MCF 10A (cell line): ENCODE measurements around the gene VPREB3. TPM values are rescaled to one million over a fixed set of nuclear protein-coding genes. Genes with fewer than 3 reads are reported as not detected.

ENCODE experiments used
- BruUV-seq: library from RNA; stranded (reverse); fragments of 400-500 nt; replicated peaks from 2 replicates; lab custom pipeline; 2021; lab: Mats Ljungman, UMichigan
- CTCF ChIA-PET: fragments of 300-600 bp; sonication (Branson Sonifier 250); formaldehyde crosslinking; extraction: SDS; loops from one replicate; lab custom pipeline; 2021; ENCODE audit warnings: antibody characterized with exemption, inconsistent platforms; lab: Yijun Ruan, JAX
- POLR2A ChIA-PET: fragments of 300-600, 350-650 bp; sonication (Branson Sonifier 250); formaldehyde crosslinking; extraction: SDS; loops from one replicate; lab custom pipeline; 2020; ENCODE audit warnings: antibody characterized with exemption, inconsistent platforms; lab: Yijun Ruan, JAX
- DNase-seq: peaks from one replicate; pipeline ENCODE4 v3.0.0-alpha.2; 2018; ENCODE audit not compliant: unreplicated experiment
- H3K27ac Mint-ChIP-seq: one replicate; pipeline ENCODE4 v1.8.0; 2022; ENCODE audit warnings: mild to moderate bottlenecking, low read depth, mixed read lengths; ENCODE audit not compliant: unreplicated experiment
- H3K27me3 Mint-ChIP-seq: one replicate; pipeline ENCODE4 v1.8.0; 2022; ENCODE audit warnings: mixed read lengths; ENCODE audit not compliant: insufficient read depth, unreplicated experiment
- H3K36me3 Mint-ChIP-seq: one replicate; pipeline ENCODE4 v1.8.0; 2022; ENCODE audit warnings: mild to moderate bottlenecking, moderate library complexity, mixed read lengths; ENCODE audit not compliant: insufficient read depth, unreplicated experiment
- H3K4me1 Mint-ChIP-seq: one replicate; pipeline ENCODE4 v1.8.0; 2022; ENCODE audit warnings: mixed read lengths; ENCODE audit not compliant: insufficient read depth, unreplicated experiment
- H3K4me3 Mint-ChIP-seq: one replicate; pipeline ENCODE4 v1.8.0; 2022; ENCODE audit warnings: mild to moderate bottlenecking, moderate library complexity, mixed read lengths; ENCODE audit not compliant: unreplicated experiment
- H3K9me3 Mint-ChIP-seq: one replicate; pipeline ENCODE4 v1.8.0; 2022; ENCODE audit warnings: mixed read lengths; ENCODE audit not compliant: unreplicated experiment
- CTCF ChIP-seq: fragments of 200-600 bp; IDR thresholded peaks from one replicate; pipeline ENCODE4 v1.8.0; 2022; ENCODE audit warnings: antibody characterized with exemption, mild to moderate bottlenecking; ENCODE audit not compliant: unreplicated experiment
- intact Hi-C: fragments of 100-400 bp; cut with micrococcal nuclease; formaldehyde crosslinking; loops from 2 replicates; pipeline ENCODE4 v1.14.1; 2022
- total RNA-seq: library from RNA; stranded (reverse); gene quantifications from 2 replicates; pipeline ENCODE4 v1.2.3, GENCODE V29; 2022

Gene VPREB3
- total RNA-seq, 1 experiment from 2014 or later, result not detected

DNA sequence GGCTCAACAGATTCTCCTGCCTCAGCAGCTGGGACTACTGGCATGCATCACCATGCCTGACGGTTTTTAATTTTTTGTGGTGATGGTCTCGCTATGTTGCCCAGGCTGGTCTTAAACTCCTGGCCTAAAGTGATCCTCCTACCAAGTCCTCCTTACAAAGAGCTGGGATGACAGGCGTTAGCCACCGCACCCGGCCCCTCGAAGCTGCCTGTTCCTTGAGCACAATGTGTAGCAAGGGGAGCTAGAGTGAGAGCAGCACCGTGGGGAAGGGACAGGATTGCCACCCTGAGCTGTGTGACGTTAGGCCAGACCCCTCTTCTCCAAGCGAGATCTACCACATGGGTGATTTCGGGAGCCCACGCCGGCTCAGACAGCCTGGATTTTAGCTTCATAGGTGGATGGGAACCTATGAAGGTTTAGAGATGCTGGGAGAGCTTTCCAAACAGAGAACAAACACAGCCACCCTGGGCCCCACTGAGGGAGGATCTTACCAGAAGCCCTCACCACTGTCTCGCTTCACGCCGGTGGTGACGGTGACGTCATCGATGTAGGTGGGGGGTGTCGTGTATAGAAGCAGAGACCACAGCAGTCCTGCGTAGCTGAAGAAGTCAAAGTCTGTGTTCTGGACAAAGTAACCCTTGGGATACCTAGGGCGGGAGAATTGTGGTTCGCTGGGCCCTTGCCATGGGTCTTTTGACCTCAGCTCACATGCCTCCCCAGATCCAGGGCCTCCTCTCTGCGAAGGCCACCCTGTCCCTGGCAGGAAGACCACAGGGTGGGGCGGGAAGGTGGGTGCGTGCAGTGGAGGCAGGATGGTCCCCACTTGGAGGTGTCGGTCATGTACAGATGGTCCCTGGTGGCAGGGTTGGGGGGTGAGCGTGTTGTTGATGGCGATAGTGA, 40.3 kb downstream of the VPREB3 start:
- no peaks in the 10 kb centered on the region for H3K4me1 Mint-ChIP-seq
- intact Hi-C loops, result no loop called here
- no peaks in the 10 kb centered on the region for H3K9me3 Mint-ChIP-seq
- H3K27me3 Mint-ChIP-seq, result no peaks in the 10 kb centered on the region
- peaks cover 29% of the 10 kb centered on the region for H3K36me3 Mint-ChIP-seq
- H3K4me3 Mint-ChIP-seq, result no peak overlapping the region
- TF ChIP-seq CTCF, result no peak
- no peak overlapping the region for H3K27ac Mint-ChIP-seq
- BruUV-seq, result no TSS peak
- POLR2A ChIA-PET, result interaction anchor here (0.8 kb wide), 1 partner anchor 132 kb away, joined by 3 read pairs; no protein-coding TSS in a partner anchor
- DNase-seq, result no peak
- CTCF ChIA-PET, result interaction anchor here (0.6 to 1.8 kb wide), 4 partner anchors 55 to 1680 kb away, joined by 3 to 11 read pairs (median 4); no protein-coding TSS in a partner anchor

- H3K36me3 Mint-ChIP-seq, result peaks cover 46% of the 10 kb centered on the region
- intact Hi-C loops, result no loop called here
- CTCF ChIA-PET, result interaction anchor here (0.6 to 1.8 kb wide), 4 partner anchors 69 to 173 kb away, joined by 3 to 11 read pairs (median 3); no protein-coding TSS in a partner anchor
Observed at GRCh38 chr22:23712256-23712655, 42.0 kb downstream of the VPREB3 start.

GRCh38 chr22:23709107-23709506, 45.1 kb downstream of the VPREB3 start:
- Mint-ChIP-seq H3K4me3 (no peak overlapping the region), H3K4me1 (peaks cover 4% of the 10 kb centered on the region), H3K9me3 (no peaks in the 10 kb centered on the region), H3K27me3 (no peaks in the 10 kb centered on the region), H3K27ac (no peak overlapping the region), H3K36me3 (peaks cover 61% of the 10 kb centered on the region)
- TF ChIP-seq CTCF, result no peak
- CTCF ChIA-PET, result no interaction called here
- no TSS peak for BruUV-seq
- DNase-seq, result no peak
- intact Hi-C loops, result no loop called here
- POLR2A ChIA-PET, result no interaction called here

More at GRCh38 chr22:23712256-23712655, 42.0 kb downstream of the VPREB3 start:
- no peaks in the 10 kb centered on the region for H3K4me1 Mint-ChIP-seq
- H3K27me3 Mint-ChIP-seq, result no peaks in the 10 kb centered on the region
- no peak overlapping the region for H3K4me3 Mint-ChIP-seq
- BruUV-seq, result no TSS peak
- no peak overlapping the region for H3K27ac Mint-ChIP-seq
- no peaks in the 10 kb centered on the region for H3K9me3 Mint-ChIP-seq
- no peak for TF ChIP-seq CTCF
- no peak for DNase-seq
- POLR2A ChIA-PET, result no interaction called here

- H3K4me1 Mint-ChIP-seq, result peaks cover 7% of the 10 kb centered on the region
- no peak for DNase-seq
- no peaks in the 10 kb centered on the region for H3K27me3 Mint-ChIP-seq
- peak overlapping the region; percentile 27 for H3K27ac Mint-ChIP-seq
- H3K36me3 Mint-ChIP-seq, result peaks cover 69% of the 10 kb centered on the region
- no TSS peak for BruUV-seq
- TF ChIP-seq CTCF, result no peak
- ChIA-PET CTCF (no interaction called here), POLR2A (no interaction called here)
- intact Hi-C loops, result no loop called here
- no peaks in the 10 kb centered on the region for H3K9me3 Mint-ChIP-seq
- H3K4me3 Mint-ChIP-seq, result no peak overlapping the region
Observed at GRCh38 chr22:23708270-23708669, 46.0 kb downstream of the VPREB3 start.
